8988T (cell line): Measurements from ENCODE around the gene NINJ2.

Experiments
- DNase-seq: peaks from one replicate; pipeline ENCODE4 v3.0.0; 2011

NINJ2 gene

GRCh38 chr12:563787-564298 lies 99.4 kb downstream of the NINJ2 start:
- DNase-seq: no peak

- DNase-seq: no peak
Measured at GRCh38 chr12:563250-563781, 99.9 kb downstream of the NINJ2 start.

- no peak for DNase-seq
Measured at GRCh38 chr12:562634-563033, 100.6 kb downstream of the NINJ2 start.

GRCh38 chr12:561908-562593 lies 101.2 kb downstream of the NINJ2 start:
- DNase-seq: no peak

DNA sequence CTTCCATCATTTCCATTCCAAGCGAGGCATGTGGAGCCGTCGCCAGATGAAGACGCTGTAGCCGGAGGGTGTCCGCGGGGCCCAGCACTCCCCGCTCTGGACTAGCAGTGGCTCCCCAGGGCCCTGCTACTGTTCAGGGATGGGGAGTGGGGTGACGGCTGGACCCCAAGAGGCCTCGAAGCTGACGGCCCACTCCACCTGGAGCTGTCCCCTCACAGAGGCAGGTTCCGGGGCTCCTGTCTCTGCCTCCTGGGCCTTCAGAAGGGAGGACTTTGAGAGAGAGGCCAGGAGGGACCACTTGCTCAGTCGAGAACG lies 101.9 kb downstream of the NINJ2 start:
- no peak for DNase-seq

DNA sequence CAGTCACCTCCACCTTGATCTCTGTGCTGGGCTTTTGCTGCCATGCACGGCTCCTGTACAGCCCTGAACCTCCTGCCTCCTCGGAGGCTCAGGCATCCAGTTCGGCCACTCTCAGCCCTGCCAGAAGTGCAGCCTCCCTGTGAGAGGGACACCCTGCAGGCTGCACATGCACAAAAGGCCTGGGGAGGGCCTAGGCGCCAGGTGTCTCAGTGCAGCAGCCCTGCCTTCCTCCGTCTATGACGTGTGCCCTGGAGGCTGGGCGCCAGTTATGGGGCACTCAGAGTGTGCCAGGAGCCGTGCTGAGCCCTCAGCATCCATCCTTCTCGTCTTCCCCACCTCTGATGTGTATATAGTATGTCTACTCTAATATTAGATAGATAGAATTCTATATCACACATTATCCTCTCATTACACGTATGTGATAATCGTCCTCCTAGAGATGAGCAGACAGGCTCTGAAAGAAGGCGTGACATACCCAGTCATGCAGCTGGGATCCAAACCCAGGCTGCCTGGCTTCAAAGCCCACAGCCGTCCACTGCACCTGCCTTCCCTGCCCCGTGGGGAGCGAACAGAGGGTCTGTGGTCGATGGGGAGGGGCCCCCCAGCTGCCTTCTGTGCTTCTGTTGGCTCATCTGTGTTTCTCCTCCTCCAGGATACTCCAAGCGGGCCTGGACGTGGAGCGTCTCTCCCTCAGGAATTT lies 102.4 kb downstream of the NINJ2 start:
- no peak for DNase-seq

DNA sequence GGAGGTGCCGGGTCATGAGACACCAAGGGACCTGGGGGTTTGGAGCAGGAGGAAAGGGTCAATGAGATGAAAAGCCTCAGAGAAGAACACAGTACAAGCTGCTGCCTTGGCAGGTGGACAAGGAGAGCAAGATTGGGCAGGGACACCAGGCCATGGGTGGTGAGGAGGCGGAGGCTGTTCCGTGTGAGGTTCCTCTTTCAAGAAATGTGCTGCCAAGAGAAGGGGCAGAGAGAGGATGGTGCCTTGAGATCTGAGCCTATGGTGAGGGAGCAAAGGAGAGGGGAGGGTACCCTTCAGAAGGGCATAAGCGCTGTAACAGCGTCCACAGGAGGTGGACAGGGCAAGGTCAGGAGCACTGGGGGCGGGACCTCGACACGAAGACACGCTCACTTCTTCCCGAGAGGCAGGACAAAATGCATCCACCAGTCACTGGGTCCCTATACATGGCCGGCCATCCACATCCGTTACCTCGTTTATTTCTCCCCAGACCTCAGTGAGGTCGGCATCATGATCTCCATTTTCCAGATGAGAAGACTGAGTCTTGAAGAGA lies 103.3 kb downstream of the NINJ2 start:
- DNase-seq: no peak

GRCh38 chr12:559208-559905 lies 103.9 kb downstream of the NINJ2 start:
- no peak for DNase-seq

DNA sequence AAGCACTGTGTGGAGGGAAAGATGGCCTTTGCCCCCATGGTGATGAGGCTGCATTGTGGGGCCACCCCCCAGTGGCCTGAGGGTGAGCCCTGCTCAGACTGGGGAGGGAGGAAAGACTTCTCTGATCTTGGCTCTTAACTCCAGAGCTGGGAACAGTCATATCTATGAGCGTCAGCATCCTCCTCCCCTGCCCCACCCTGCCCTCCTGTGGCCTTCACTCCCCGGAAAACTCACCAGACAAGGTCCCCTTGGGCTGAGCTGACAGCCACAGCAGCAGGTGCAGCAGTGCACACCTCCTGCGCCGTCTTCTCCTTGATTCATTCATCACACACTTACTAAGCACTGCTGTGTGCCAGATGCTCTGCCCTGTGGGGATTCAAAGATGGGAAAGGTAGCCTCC lies 104.7 kb downstream of the NINJ2 start:
- no peak for DNase-seq

DNA sequence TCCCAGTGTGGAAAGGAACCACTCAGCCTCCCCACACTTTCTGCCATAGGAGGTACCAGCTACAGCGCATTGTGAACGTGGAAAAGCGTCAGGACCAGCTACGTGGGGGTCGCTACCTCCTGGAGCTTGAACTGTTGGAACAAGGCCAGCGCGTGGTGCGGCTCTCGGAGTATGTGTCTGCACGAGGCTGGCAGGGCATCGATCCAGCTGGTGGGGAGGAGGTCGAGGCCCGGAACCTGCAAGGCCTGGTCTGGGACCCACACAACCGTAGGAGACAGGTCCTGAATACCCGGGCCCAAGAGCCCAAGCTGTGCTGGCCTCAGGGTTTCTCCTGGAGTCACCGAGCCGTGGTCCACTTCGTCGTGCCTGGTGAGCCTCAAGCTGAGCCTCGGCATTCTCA lies 106.7 kb downstream of the NINJ2 start:
- DNase-seq: no peak

- no peak for DNase-seq
Measured at GRCh38 chr12:554001-554285, 109.3 kb downstream of the NINJ2 start.

DNA sequence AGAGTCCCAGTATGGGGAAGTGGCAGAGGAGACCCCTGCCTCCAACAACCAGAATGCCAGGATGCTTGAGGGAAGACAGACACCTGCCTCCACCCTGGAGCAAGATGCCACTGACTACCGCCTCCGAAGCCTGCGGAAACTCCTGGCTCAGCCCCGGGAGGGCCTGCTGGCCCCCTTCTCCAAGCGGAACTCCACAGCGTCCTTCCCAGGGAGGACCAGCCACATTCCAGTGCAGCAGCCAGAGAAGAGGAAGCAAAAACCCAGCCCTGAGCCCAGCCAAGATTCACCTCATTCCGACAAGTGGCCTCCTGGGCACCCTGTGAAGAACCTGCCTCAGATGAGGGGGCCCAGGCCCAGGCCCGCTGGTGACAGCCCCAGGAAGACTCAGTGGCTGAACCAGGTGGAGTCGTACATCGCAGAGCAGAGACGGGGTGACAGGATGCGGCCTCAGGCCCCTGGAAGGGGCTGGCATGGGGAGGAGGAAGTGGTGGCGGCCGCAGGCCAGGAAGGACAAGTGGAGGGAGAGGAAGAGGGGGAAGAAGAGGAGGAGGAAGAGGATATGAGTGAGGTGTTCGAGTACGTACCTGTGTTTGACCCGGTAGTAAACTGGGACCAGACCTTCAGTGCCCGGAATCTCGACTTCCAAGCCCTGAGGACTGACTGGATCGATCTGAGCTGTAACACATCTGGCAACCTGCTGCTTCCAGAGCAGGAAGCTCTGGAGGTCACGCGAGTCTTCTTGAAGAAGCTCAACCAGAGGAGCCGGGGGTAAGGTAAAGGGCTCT lies 109.8 kb downstream of the NINJ2 start:
- DNase-seq: no peak

- DNase-seq: no peak
Measured at GRCh38 chr12:552466-552865, 110.8 kb downstream of the NINJ2 start.

GRCh38 chr12:550473-551260 lies 112.6 kb downstream of the NINJ2 start:
- DNase-seq: no peak

GRCh38 chr12:549476-550082 lies 113.7 kb downstream of the NINJ2 start:
- no peak for DNase-seq

GRCh38 chr12:547883-548470 lies 115.3 kb downstream of the NINJ2 start:
- no peak for DNase-seq

- DNase-seq: peak; percentile 88
Measured at GRCh38 chr12:546920-547845, 116.1 kb downstream of the NINJ2 start.

DNA sequence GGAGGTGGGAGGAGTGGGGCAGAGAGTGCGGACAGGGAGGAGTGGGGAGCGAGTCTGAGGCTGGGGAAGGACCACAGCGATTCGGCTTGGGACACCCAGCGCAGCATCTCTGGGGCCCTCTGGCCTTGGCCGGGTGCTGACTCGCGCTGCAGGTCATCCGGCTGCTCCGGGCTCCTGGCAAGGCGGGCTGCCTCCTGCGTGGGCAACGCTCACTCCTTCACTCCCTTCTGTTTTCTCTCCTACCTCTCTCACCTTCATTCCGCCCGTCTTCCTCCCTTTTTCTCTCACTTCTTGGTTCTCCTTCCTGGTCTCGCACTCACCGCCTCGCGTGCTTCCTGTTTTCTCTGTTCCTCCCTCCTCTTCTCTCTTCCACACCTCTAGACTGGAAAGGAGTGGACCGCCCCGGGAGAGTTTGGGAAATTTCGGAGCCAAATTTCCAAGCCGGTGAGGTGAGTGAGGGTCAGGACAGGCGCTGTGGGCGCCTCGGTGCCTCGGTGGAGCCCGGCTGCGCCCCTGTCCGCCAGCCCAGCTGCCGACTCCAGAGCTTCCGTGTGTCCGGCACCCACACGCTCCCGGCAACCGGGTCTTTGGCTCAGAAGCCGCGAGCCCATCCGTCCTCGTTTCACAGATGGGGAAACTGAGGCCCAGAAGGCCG lies 116.9 kb downstream of the NINJ2 start:
- DNase-seq: no peak

GRCh38 chr12:545835-546234 lies 117.4 kb downstream of the NINJ2 start:
- no peak for DNase-seq
